Astrocyte of the cerebellum (primary cell): ENCODE results near the gene PNMA3.
"Not testable (repeated sequence)": the region's sequence is repeated elsewhere in the genome, so short reads cannot be mapped to it uniquely, and the experiment has no call there.

ENCODE experiments used
- DNase-seq: peaks from one replicate; pipeline ENCODE4 v3.0.0-alpha.2; 2011; ENCODE audit warnings: low read depth
- H3K4me3 ChIP-seq: 2 replicates; pipeline ENCODE4 v1.5.1; 2011; ENCODE audit warnings: mild to moderate bottlenecking, low read depth, low read length, moderate library complexity
- CTCF ChIP-seq: IDR thresholded peaks from 2 replicates; pipeline ENCODE4 v1.5.1; 2012; ENCODE audit warnings: low read length, low read depth, moderate library complexity, mild to moderate bottlenecking; ENCODE audit errors: missing control alignments
- in situ Hi-C: cut with HindIII; loops from 2 replicates; pipeline ENCODE4 v1.10.0; 2017; ENCODE audit warnings: low sequenced_read_pairs

Gene PNMA3

GRCh38 chrX:153074935-153075334 is 18.7 kb downstream of the PNMA3 start:
- DNase-seq, result no peak
- no peak for TF ChIP-seq CTCF
- H3K4me3 ChIP-seq, result no peak overlapping the region
- in situ Hi-C loops, result no loop called here

DNA sequence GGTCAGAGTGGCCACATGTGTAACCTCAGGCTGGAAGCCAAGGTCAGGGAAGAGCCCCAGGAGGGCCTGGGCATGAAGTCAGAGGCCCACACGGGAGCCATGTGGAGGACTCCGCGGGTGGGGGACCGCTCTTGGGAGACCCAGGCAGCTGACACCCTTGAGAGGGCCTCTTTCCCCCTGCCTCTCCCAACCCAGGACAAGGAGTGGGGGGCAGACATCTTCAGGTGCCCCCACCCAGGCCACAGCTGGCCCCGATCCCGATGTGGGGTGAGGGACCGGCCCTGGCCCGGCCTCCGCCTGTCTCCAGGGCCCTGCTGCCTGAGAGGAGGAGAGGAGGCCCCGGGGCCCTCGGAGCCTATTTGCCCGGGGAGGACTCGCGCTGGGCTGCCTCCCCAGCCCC is 19.1 kb downstream of the PNMA3 start:
- H3K4me3 ChIP-seq, result no peak overlapping the region
- TF ChIP-seq CTCF, result no peak
- DNase-seq, result no peak
- in situ Hi-C loops, result no loop called here

GRCh38 chrX:153077437-153078135 is 21.3 kb downstream of the PNMA3 start:
- DNase-seq, H3K4me3 ChIP-seq, in situ Hi-C loops: not testable (repeated sequence)

GRCh38 chrX:153083238-153083923 is 27.1 kb downstream of the PNMA3 start:
- in situ Hi-C loops, H3K4me3 ChIP-seq, DNase-seq: not testable (repeated sequence)

- TF ChIP-seq CTCF, result no peak
- in situ Hi-C loops, result no loop called here
- no peak for DNase-seq
- no peak overlapping the region for H3K4me3 ChIP-seq
These were observed 46.1 kb downstream of the PNMA3 start for GRCh38 chrX:153102418-153102817.

DNA sequence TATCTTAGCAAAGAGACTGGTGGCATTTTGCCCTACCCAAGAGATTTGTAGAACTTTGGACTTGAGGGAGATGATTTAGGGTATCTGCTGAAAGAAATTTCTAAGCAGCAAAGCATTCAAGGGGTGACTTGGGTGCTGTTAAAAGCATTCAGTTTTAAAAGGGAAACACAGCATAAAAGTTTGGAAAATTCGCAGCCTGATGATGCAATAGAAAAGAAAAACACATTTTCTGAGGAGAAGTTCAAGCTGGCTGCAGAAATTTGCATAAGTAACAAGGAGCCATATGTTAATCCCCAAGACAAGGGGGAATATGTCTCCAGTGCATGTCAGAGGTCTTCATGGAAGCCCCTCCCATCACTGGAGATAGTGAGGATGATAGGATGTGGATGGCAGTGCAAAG is 48.7 kb downstream of the PNMA3 start:
- in situ Hi-C loops, DNase-seq, H3K4me3 ChIP-seq: not testable (repeated sequence)

DNA sequence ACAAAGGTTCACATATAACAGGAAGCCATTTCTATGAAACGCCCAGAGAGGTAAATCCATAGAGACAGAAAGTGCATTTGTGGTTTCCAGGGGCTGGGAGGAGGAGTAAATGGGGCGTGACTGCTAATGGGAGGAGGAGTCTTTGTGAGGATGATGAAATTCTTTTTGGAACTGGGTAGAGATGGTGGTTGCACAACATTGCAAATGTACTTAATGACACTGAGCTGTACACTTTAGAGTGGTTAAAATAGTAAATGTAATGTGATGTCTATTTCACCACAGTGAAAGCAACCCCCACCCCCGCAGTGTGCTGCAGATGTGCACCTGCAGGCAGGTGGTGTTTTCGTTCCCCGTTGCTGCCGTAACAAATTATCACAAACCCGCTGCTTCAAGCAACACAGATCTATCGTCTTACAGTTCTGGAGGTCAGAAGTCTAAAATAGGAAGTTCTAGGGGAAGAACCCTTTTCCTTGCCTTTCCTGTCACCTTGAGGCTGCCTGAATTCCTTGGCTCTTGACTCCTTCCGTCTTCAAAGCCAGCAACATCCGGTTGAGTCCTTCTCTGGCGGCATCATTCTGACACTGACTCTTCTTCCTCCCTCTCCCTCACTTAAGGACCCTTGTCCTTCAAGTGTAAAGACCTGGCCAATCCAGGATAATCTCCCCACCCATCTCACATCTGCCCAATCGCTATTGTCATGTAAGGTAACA is 50.0 kb downstream of the PNMA3 start:
- in situ Hi-C loops, DNase-seq, H3K4me3 ChIP-seq: not testable (repeated sequence)
